Endodermal cell (in vitro differentiated cells): Measurements from ENCODE around the gene RFXANK. TPM values are rescaled to one million over a fixed set of nuclear protein-coding genes. Genes with fewer than 3 reads are reported as not detected.
A peak's percentile ranks its signal among the peaks of the same experiment; 100 is the strongest.

ENCODE experiments used
- DNase-seq: peaks from one replicate; pipeline ENCODE4 v3.0.0-alpha.2; 2017
- H3K27ac ChIP-seq: 2 replicates; pipeline ENCODE4 v1.5.1; 2013; ENCODE audit warnings: mild to moderate bottlenecking, low read depth, low read length, moderate library complexity
- H3K27me3 ChIP-seq: 2 replicates; pipeline ENCODE4 v1.6.1; 2013; ENCODE audit warnings: mild to moderate bottlenecking, low read length, moderate library complexity; ENCODE audit not compliant: insufficient read depth, control insufficient read depth, poor library complexity, severe bottlenecking
- H3K36me3 ChIP-seq: 2 replicates; pipeline ENCODE4 v1.7.0; 2013; ENCODE audit warnings: mild to moderate bottlenecking, low read length, moderate library complexity; ENCODE audit not compliant: control insufficient read depth, insufficient read depth
- H3K4me1 ChIP-seq: one replicate; pipeline ENCODE4 v1.7.0; 2013; ENCODE audit warnings: low read length; ENCODE audit not compliant: control insufficient read depth, insufficient read depth
- H3K4me3 ChIP-seq: 2 replicates; pipeline ENCODE4 v1.5.1; 2013; ENCODE audit warnings: mild to moderate bottlenecking, low read length, moderate library complexity
- H3K9ac ChIP-seq: 2 replicates; pipeline ENCODE4 v1.6.1; 2013; ENCODE audit warnings: mild to moderate bottlenecking, low read length, moderate library complexity; ENCODE audit not compliant: poor library complexity, severe bottlenecking; ENCODE audit errors: extremely low read depth
- H3K9me3 ChIP-seq: 2 replicates; pipeline ENCODE4 v1.6.1; 2013; ENCODE audit warnings: mild to moderate bottlenecking, low read length, moderate library complexity; ENCODE audit not compliant: control insufficient read depth
- H3K27ac Mint-ChIP-seq: 2 replicates; pipeline ENCODE4 v1.8.0; 2020; ENCODE audit warnings: mixed read lengths
- H3K27me3 Mint-ChIP-seq: 2 replicates; pipeline ENCODE4 v1.8.0; 2021; ENCODE audit warnings: mild to moderate bottlenecking, mixed read lengths; ENCODE audit not compliant: insufficient read depth
- H3K36me3 Mint-ChIP-seq: 2 replicates; pipeline ENCODE4 v1.8.0; 2020; ENCODE audit warnings: low read depth, mixed read lengths
- H3K4me1 Mint-ChIP-seq: 2 replicates; pipeline ENCODE4 v1.8.0; 2020; ENCODE audit warnings: mixed read lengths
- H3K4me3 Mint-ChIP-seq: 2 replicates; pipeline ENCODE4 v1.8.0; 2020; ENCODE audit warnings: mild to moderate bottlenecking, moderate library complexity, mixed read lengths
- H3K9me3 Mint-ChIP-seq: 2 replicates; pipeline ENCODE4 v1.8.0; 2020; ENCODE audit warnings: mild to moderate bottlenecking, mixed read lengths
- WGBS, 2 experiments: methylation state at CpG; one replicate each; pipeline versions ENCODE4 v1.1.5 to v1.1.7; 2013; ENCODE audit warnings: missing lambda C conversion rate in 2 of 2, mixed read lengths in 1 of 2; ENCODE audit not compliant: insufficient coverage in 1 of 2, insufficient read length in 1 of 2; 5-methylcytosine and 5-hydroxymethylcytosine counted together
- total RNA-seq, 2 donors: library from RNA; stranded (reverse); fragmentation: NEBNext Ultra II Directional in 1 of 2; extraction: Animal tissue kit (Norgen Biotek cat#: 25700) in 1 of 2; gene quantifications; 2 replicates in 1 of 2; 3 replicates in 1 of 2; pipeline ENCODE4 v1.2.1, GENCODE V29; 2021
- TF ChIP-seq, protein P1 (sequence below): fragments of 200-600 bp; sonication (generic); conservative IDR thresholded peaks from 2 replicates; pipeline ENCODE4 v1.5.0; 2021; ENCODE audit warnings: antibody characterized with exemption, mild to moderate bottlenecking

Gene RFXANK
- total RNA-seq, 2 donors from 2014 or later = 117 to 122 TPM

DNA sequence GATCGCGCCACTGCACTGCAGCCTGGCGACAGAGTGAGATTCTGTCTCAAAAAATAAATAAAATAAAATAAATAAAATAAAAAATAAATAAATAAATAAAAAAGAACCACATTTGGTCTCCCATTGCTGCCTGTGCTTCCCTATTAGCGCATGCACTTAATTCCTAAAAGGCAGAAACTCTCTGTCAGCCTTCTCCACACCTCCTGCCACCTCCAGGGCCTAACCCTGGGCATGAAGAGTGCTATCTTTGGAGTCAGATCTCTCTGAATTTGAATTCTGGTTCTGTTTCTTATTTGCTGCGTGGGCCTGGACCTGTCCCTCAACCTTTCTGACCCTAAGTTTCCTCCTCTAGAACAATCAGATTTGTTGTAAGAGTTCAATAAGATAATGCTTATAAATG lies 31.0 kb downstream of the RFXANK start:
- H3K4me1 ChIP-seq = no peaks in the 10 kb centered on the region
- Mint-ChIP-seq H3K27me3 (peaks cover 51% of the 10 kb centered on the region), H3K4me1 (no peaks in the 10 kb centered on the region), H3K4me3 (no peak overlapping the region), H3K27ac (no peak overlapping the region), H3K36me3 (no peaks in the 10 kb centered on the region), H3K9me3 (no peaks in the 10 kb centered on the region)
- WGBS, 2 experiments = 83 to 90% methylated on average over 2 of the region's 5 CpGs
- TF ChIP-seq, protein P1, sequence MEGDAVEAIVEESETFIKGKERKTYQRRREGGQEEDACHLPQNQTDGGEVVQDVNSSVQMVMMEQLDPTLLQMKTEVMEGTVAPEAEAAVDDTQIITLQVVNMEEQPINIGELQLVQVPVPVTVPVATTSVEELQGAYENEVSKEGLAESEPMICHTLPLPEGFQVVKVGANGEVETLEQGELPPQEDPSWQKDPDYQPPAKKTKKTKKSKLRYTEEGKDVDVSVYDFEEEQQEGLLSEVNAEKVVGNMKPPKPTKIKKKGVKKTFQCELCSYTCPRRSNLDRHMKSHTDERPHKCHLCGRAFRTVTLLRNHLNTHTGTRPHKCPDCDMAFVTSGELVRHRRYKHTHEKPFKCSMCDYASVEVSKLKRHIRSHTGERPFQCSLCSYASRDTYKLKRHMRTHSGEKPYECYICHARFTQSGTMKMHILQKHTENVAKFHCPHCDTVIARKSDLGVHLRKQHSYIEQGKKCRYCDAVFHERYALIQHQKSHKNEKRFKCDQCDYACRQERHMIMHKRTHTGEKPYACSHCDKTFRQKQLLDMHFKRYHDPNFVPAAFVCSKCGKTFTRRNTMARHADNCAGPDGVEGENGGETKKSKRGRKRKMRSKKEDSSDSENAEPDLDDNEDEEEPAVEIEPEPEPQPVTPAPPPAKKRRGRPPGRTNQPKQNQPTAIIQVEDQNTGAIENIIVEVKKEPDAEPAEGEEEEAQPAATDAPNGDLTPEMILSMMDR = no peak
- no peak overlapping the region for H3K9ac ChIP-seq
- no peak overlapping the region for H3K27ac ChIP-seq
- no peaks in the 10 kb centered on the region for H3K36me3 ChIP-seq
- H3K9me3 ChIP-seq = no peaks in the 10 kb centered on the region
- H3K27me3 ChIP-seq = peaks cover 43% of the 10 kb centered on the region
- H3K4me3 ChIP-seq = no peak overlapping the region
- no peak for DNase-seq

DNA sequence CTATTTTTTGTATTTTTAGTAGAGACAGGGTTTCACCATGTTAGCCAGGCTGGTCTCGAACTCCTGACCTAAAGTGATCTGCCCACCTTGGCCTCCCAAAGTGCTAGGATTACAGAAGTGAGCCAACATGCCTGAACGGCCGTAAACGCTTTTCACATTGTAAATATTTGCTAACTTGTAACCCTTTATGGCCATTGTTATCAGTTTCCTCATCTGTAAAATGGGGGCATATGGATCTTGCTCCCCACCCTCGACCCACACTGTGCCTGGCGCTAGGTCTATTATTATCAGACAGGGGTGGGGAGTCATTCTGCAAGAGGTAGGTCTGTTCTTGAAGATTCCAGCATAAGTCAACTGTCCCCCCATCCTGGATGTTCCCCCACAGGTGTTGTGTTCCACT lies 31.6 kb downstream of the RFXANK start:
- WGBS, 2 experiments = 89 to 94% methylated on average over 6 of the region's 6 CpGs
- H3K4me3 Mint-ChIP-seq = no peak overlapping the region
- Histone ChIP-seq H3K27ac (no peak overlapping the region), H3K4me3 (no peak overlapping the region), H3K27me3 (peaks cover 45% of the 10 kb centered on the region), H3K9me3 (no peaks in the 10 kb centered on the region), H3K4me1 (no peaks in the 10 kb centered on the region), H3K36me3 (no peaks in the 10 kb centered on the region), H3K9ac (no peak overlapping the region)
- H3K4me1 Mint-ChIP-seq = no peaks in the 10 kb centered on the region
- H3K27me3 Mint-ChIP-seq = peaks cover 57% of the 10 kb centered on the region
- no peak overlapping the region for H3K27ac Mint-ChIP-seq
- DNase-seq = no peak
- no peaks in the 10 kb centered on the region for H3K9me3 Mint-ChIP-seq
- no peaks in the 10 kb centered on the region for H3K36me3 Mint-ChIP-seq
- TF ChIP-seq, protein P1 = no peak

DNA sequence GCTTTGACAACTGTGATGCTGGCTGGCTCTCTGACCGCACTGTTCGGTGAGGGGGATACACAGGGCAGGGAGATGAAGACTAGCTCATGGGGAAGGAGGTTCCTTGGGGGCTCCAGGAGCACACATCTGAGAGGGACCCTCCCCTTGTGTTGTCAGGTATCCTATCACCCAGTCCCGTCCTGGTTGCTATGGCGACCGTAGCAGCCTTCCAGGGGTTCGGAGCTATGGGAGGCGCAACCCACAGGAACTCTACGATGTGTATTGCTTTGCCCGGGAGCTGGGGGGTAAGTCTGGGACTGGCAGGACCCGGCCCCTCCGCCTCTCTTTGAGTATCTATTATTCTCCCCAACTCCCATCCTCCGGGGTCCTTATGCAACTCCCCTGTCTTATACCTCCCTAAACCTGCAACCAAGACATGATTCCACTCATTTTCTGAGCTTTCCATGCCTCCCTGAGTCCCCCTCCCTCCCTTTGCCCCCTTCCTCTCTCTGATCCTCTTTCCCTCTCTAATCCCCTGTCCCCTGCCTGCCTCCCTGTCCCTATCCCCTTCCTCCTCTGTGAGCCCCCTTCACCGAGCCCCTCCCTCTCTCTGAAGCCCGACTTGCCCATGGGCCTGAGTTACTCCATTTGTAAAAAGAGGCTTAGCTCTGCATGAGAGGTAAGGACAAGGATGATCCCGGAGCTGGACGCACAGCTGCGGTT lies 32.2 kb downstream of the RFXANK start:
- TF ChIP-seq, protein P1 = no peak
- no peak for DNase-seq
- WGBS, 2 experiments = 68 to 92% methylated on average over 7 to 17 of the region's 17 CpGs
- Histone ChIP-seq H3K4me1 (no peaks in the 10 kb centered on the region), H3K9ac (no peak overlapping the region), H3K36me3 (no peaks in the 10 kb centered on the region), H3K27me3 (peaks cover 50% of the 10 kb centered on the region), H3K9me3 (no peaks in the 10 kb centered on the region), H3K27ac (no peak overlapping the region), H3K4me3 (peak overlapping the region; percentile 35)
- Mint-ChIP-seq H3K4me1 (no peaks in the 10 kb centered on the region), H3K27me3 (peaks cover 63% of the 10 kb centered on the region), H3K36me3 (no peaks in the 10 kb centered on the region), H3K9me3 (no peaks in the 10 kb centered on the region), H3K4me3 (peak overlapping the region; percentile 33), H3K27ac (no peak overlapping the region)
